HepG2 (cell line): ENCODE data around the gene TEKT1. TPM values are rescaled to one million over a fixed set of nuclear protein-coding genes. Genes with fewer than 3 reads are reported as not detected.

ENCODE experiments used
- ATAC-seq: fragments of 200-7000 bp; cut with Tn5 transposase; 3 replicates; pipeline ENCODE4 v1.9.1; 2020; ENCODE audit warnings: mild to moderate bottlenecking, moderate library complexity
- BruUV-seq: library from RNA; stranded (reverse); fragments of 400-500 nt; replicated peaks from 2 replicates; lab custom pipeline; 2021; lab: Mats Ljungman, UMichigan
- CTCF ChIA-PET: fragments of 300-600 bp; formaldehyde crosslinking; extraction: SDS; loops from one replicate; lab custom pipeline; 2021; ENCODE audit warnings: low total read pairs, inconsistent platforms, low intra/inter-chr PET ratio; lab: Yijun Ruan, JAX
- POLR2A ChIA-PET: fragments of 350-600 bp; sonication (Branson Sonifier 250); formaldehyde crosslinking; loops from one replicate; lab custom pipeline; 2020; ENCODE audit warnings: antibody characterized with exemption, inconsistent platforms; lab: Yijun Ruan, JAX
- DNase-seq: peaks from one replicate; pipeline ENCODE4 v3.0.0-alpha.2; 2015; ENCODE audit warnings: low spot score
- FAIRE-seq: peaks from 3 replicates; lab custom pipeline; 2011; peaks lifted over from hg19 to GRCh38; lab: Jason Lieb, UNC
- H2AFZ ChIP-seq: one replicate; pipeline ENCODE4 v1.6.1; 2011; ENCODE audit warnings: low read length, inconsistent platforms
- H3K27ac ChIP-seq: fragments of 300-600 bp; 3 replicates; pipeline ENCODE4 v1.8.0; 2011; ENCODE audit warnings: mixed run types, mild to moderate bottlenecking, mixed read lengths, low read length, inconsistent platforms; ENCODE audit not compliant: insufficient read depth; ENCODE audit errors: extremely low read length
- H3K27me3 ChIP-seq, 2 experiments: fragments of 200-600 bp in 1 of 2; 2 replicates in 1 of 2; 3 replicates in 1 of 2; pipeline versions ENCODE4 v1.6.0 to v1.8.0; 2011; ENCODE audit warnings: low read length in 2 of 2, mild to moderate bottlenecking in 2 of 2, moderate library complexity in 2 of 2, inconsistent platforms in 1 of 2; ENCODE audit not compliant: insufficient read depth in 2 of 2, control insufficient read depth in 1 of 2
- H3K36me3 ChIP-seq, 2 experiments: fragments of 200-600 bp in 1 of 2; replicated peaks in 1 of 2; 2 replicates in 1 of 2; 3 replicates in 1 of 2; pipeline versions ENCODE4 v1.5.1 to v1.8.0; 2011; ENCODE audit warnings: low read length in 2 of 2, inconsistent platforms in 1 of 2; ENCODE audit not compliant: insufficient read depth in 2 of 2, control insufficient read depth in 1 of 2
- H3K4me1 ChIP-seq: 2 replicates; pipeline ENCODE4 v1.5.1; 2012; ENCODE audit warnings: low read length, inconsistent platforms; ENCODE audit not compliant: insufficient read depth
- H3K4me2 ChIP-seq: 2 replicates; pipeline ENCODE4 v1.6.0; 2011; ENCODE audit warnings: low read depth, low read length, inconsistent platforms
- H3K4me3 ChIP-seq, 3 experiments: fragments of 200-600 bp in 1 of 3; sonication (generic), shearing (Covaris generic) in 1 of 3; replicated peaks in 1 of 3; 2 replicates each; pipeline ENCODE4 v1.5.1; 2011 to 2016; ENCODE audit warnings: low read length in 3 of 3, inconsistent platforms in 2 of 3, low read depth in 2 of 3, mild to moderate bottlenecking in 2 of 3, control low read depth in 1 of 3, mixed read lengths in 1 of 3; ENCODE audit not compliant: insufficient read depth in 1 of 3
- H3K79me2 ChIP-seq: one replicate; pipeline ENCODE4 v1.6.1; 2011; ENCODE audit warnings: low read length, inconsistent platforms; ENCODE audit not compliant: insufficient read depth
- H3K9ac ChIP-seq: 2 replicates; pipeline ENCODE4 v1.6.0; 2011; ENCODE audit warnings: mild to moderate bottlenecking, low read depth, low read length, inconsistent platforms; ENCODE audit not compliant: insufficient read depth
- H3K9me3 ChIP-seq: 2 replicates; pipeline ENCODE4 v1.5.1; 2012; ENCODE audit warnings: mild to moderate bottlenecking, low read length
- H4K20me1 ChIP-seq: 2 replicates; pipeline ENCODE4 v1.6.0; 2011; ENCODE audit warnings: inconsistent platforms, mild to moderate bottlenecking, low read length, moderate library complexity; ENCODE audit not compliant: insufficient read depth
- BCL6 ChIP-seq: IDR thresholded peaks from 2 replicates; pipeline ENCODE4 v1.6.1; 2016; ENCODE audit warnings: missing genetic modification reagents, missing compliant biosample characterization
- FOXA1 ChIP-seq, 2 experiments: fragments of 450-650 bp in 1 of 2; sonication (generic) in 1 of 2; formaldehyde crosslinking in 1 of 2; IDR thresholded peaks; 2 replicates each; pipeline versions ENCODE4 v1.4.0 to v1.6.1; 2016 to 2020; ENCODE audit warnings: missing genetic modification reagents in 1 of 2
- HDAC2 ChIP-seq: sonication (generic); formaldehyde crosslinking; IDR thresholded peaks from 2 replicates; pipeline ENCODE4 v1.4.0; 2020; ENCODE audit warnings: missing genetic modification reagents
- KDM2A ChIP-seq: sonication (generic); formaldehyde crosslinking; IDR thresholded peaks from 2 replicates; pipeline ENCODE4 v1.4.0; 2020; ENCODE audit warnings: low read depth, missing genetic modification reagents, borderline replicate concordance
- MEIS2 ChIP-seq: sonication (generic); formaldehyde crosslinking; IDR thresholded peaks from 2 replicates; pipeline ENCODE4 v1.9.0; 2021; ENCODE audit warnings: mild to moderate bottlenecking, missing genetic modification reagents
- SALL1 ChIP-seq: sonication (generic); formaldehyde crosslinking; IDR thresholded peaks from 2 replicates; pipeline ENCODE4 v1.8.0; 2022; ENCODE audit warnings: mild to moderate bottlenecking, missing genetic modification reagents
- SAP130 ChIP-seq: IDR thresholded peaks from 2 replicates; pipeline ENCODE4 v1.6.1; 2016; ENCODE audit warnings: low read depth
- SOX5 ChIP-seq: IDR thresholded peaks from 2 replicates; pipeline ENCODE4 v1.6.1; 2016; ENCODE audit warnings: borderline replicate concordance
- SRF ChIP-seq: IDR thresholded peaks from 2 replicates; pipeline ENCODE4 v1.6.1; 2011; ENCODE audit warnings: mild to moderate bottlenecking, low read depth, low read length, moderate library complexity
- STAG1 ChIP-seq: sonication (generic); formaldehyde crosslinking; IDR thresholded peaks from 2 replicates; pipeline ENCODE4 v1.4.0; 2020; ENCODE audit warnings: missing genetic modification reagents
- THAP11 ChIP-seq: IDR thresholded peaks from 2 replicates; pipeline ENCODE4 v1.6.1; 2016; ENCODE audit warnings: missing biosample characterization, missing genetic modification reagents
- ZMAT3 ChIP-seq: sonication (generic); formaldehyde crosslinking; conservative IDR thresholded peaks from 2 replicates; pipeline ENCODE4 v1.7.0; 2021; ENCODE audit warnings: missing genetic modification reagents
- ZNF136 ChIP-seq: sonication (generic); formaldehyde crosslinking; IDR thresholded peaks from 2 replicates; pipeline ENCODE4 v1.8.1; 2022; ENCODE audit warnings: low read depth, mild to moderate bottlenecking, moderate library complexity, missing genetic modification reagents
- ZNF543 ChIP-seq: sonication (generic); formaldehyde crosslinking; IDR thresholded peaks from 2 replicates; pipeline ENCODE4 v1.4.0; 2020; ENCODE audit warnings: mild to moderate bottlenecking, missing genetic modification reagents
- WGBS: methylation state at CpG from one replicate; pipeline ENCODE4 v1.1.6; 2017; ENCODE audit warnings: low lambda C conversion rate; 5-methylcytosine and 5-hydroxymethylcytosine counted together
- in situ Hi-C: cut with HindIII; loops from 2 replicates; pipeline ENCODE4 v1.10.0; 2017; ENCODE audit warnings: low pct_unique_long_range_greater_than_20kb; ENCODE audit not compliant: extremely low pct_ligation_motif_present
- intact Hi-C: fragments of 100-400 bp; cut with micrococcal nuclease; formaldehyde crosslinking; loops from one replicate; pipeline ENCODE4 v1.10.0; 2022; ENCODE audit not compliant: unreplicated experiment
- polyA plus RNA-seq, 8 experiments: library from polyadenylated mRNA; depleted of rRNA in 3 of 8; stranded (reverse) in 7 of 8; unstranded in 1 of 8; fragments of >200 nt; fragmentation: Illumina TruSeq in 4 of 8; extraction: Trizol in 4 of 8; gene quantifications; 2 replicates each; pipeline versions ENCODE4 v1.2.1 to v1.2.3, GENCODE V29; 2011 to 2016; ENCODE audit warnings: low read depth in 4 of 8, missing spikeins in 1 of 8, mixed read lengths in 1 of 8; ENCODE audit not compliant: insufficient read depth in 1 of 8
- total RNA-seq, 5 experiments: library from RNA; depleted of rRNA; stranded (reverse); fragments of >200 nt; fragmentation: Illumina TruSeq; extraction: Trizol; gene quantifications; 2 replicates each; pipeline ENCODE4 v1.2.3, GENCODE V29; 2016; ENCODE audit warnings: low read depth in 1 of 5
- TF ChIP-seq, protein P1 (sequence below): IDR thresholded peaks from 2 replicates; pipeline ENCODE4 v1.4.0; 2020; ENCODE audit warnings: mild to moderate bottlenecking, missing genetic modification reagents
- TF ChIP-seq, protein P2 (sequence below): IDR thresholded peaks from 2 replicates; pipeline ENCODE4 v1.6.1; 2016; ENCODE audit warnings: low read depth, control low read depth
- TF ChIP-seq, protein P3 (sequence below): sonication (generic); formaldehyde crosslinking; IDR thresholded peaks from 2 replicates; pipeline ENCODE4 v1.9.0; 2021; ENCODE audit warnings: missing genetic modification reagents, mild to moderate bottlenecking, borderline replicate concordance

The TEKT1 gene
- total and polyA plus RNA-seq, 2 of the 13 experiments (the other 11 are each of a cell fraction or from before 2014, with no cell fraction given): not detected

DNA sequence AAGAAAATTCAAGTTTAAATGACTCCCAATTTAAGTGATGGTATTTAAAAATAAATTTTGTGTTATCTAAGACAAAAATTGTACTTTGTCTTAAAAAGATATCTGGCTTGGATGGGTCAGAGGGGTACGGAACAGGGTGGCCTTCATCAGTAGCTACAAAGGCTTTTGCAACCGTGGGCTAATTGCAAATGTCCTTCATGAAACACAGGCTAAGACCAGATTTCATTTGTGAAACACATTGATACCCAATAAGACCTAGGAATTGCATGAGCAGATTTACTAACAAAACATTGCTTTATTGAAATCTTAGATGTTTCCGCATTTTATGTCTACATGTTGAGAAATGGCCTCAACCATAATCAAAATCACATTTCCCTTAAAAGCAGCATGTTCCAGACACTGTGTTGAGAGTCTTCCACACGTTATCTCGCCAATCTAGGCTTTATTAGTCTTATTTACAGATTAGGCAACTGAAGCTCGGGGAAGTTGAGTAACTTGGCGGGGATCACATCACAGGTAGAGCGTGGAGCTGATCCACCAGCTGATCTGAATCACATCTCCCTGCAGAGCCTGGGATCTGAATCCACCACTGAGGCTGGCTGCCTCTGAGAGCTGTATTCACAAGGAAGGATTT lies 33.7 kb downstream of the TEKT1 start:
- CTCF ChIA-PET: no interaction called here
- peak overlapping the region; percentile 81 for H3K4me2 ChIP-seq
- H3K9me3 ChIP-seq: no peaks in the 10 kb centered on the region
- in situ Hi-C loops: no loop called here
- H3K36me3 ChIP-seq: no peaks in the 10 kb centered on the region
- peaks cover 54% of the 10 kb centered on the region for H3K4me1 ChIP-seq
- BruUV-seq: no TSS peak
- no peaks in the 10 kb centered on the region for H3K27me3 ChIP-seq
- WGBS: 7% methylated on average over 8 of the region's 8 CpGs
- no peaks in the 10 kb centered on the region for H3K79me2 ChIP-seq
- no peak for FAIRE-seq
- intact Hi-C loops: loop anchor here (10.0 kb wide), 1 partner anchor 83 kb away; the partner anchor contains the start of gene SLC13A5
- 0 out of 3 replicates have a peak, but pooled peaks have one; percentile 16 for ATAC-seq
- no peak overlapping the region for H3K27ac ChIP-seq
- no peak overlapping the region for H2AFZ ChIP-seq
- H4K20me1 ChIP-seq: no peaks in the 10 kb centered on the region
- peak overlapping the region in 1 of 3 experiments; percentile 22; a peak in 1 of 6 replicates for H3K4me3 ChIP-seq
- DNase-seq: peak; percentile 15
- POLR2A ChIA-PET: no interaction called here
- H3K9ac ChIP-seq: no peak overlapping the region; the same call in 1 of the 2 replicates
- TF ChIP-seq KDM2A: no peak
- TF ChIP-seq FOXA1 (IDR thresholded peaks at IDR 0.05): no peak
- TF ChIP-seq FOXA1 (CRISPR knock-in tag; IDR thresholded peaks at IDR 0.05): peak; percentile 38; the same call in 1 of the 2 replicates
- TF ChIP-seq BCL6 (CRISPR knock-in tag): 0 out of 2 replicates have a peak, but pooled peaks have one; percentile 26
- TF ChIP-seq SRF: no peak
- 0 out of 2 replicates have a peak, but pooled peaks have one; percentile 18 for TF ChIP-seq SAP130 (CRISPR knock-in tag)
- TF ChIP-seq, protein P1, sequence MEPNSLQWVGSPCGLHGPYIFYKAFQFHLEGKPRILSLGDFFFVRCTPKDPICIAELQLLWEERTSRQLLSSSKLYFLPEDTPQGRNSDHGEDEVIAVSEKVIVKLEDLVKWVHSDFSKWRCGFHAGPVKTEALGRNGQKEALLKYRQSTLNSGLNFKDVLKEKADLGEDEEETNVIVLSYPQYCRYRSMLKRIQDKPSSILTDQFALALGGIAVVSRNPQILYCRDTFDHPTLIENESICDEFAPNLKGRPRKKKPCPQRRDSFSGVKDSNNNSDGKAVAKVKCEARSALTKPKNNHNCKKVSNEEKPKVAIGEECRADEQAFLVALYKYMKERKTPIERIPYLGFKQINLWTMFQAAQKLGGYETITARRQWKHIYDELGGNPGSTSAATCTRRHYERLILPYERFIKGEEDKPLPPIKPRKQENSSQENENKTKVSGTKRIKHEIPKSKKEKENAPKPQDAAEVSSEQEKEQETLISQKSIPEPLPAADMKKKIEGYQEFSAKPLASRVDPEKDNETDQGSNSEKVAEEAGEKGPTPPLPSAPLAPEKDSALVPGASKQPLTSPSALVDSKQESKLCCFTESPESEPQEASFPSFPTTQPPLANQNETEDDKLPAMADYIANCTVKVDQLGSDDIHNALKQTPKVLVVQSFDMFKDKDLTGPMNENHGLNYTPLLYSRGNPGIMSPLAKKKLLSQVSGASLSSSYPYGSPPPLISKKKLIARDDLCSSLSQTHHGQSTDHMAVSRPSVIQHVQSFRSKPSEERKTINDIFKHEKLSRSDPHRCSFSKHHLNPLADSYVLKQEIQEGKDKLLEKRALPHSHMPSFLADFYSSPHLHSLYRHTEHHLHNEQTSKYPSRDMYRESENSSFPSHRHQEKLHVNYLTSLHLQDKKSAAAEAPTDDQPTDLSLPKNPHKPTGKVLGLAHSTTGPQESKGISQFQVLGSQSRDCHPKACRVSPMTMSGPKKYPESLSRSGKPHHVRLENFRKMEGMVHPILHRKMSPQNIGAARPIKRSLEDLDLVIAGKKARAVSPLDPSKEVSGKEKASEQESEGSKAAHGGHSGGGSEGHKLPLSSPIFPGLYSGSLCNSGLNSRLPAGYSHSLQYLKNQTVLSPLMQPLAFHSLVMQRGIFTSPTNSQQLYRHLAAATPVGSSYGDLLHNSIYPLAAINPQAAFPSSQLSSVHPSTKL (CRISPR knock-in tag): peak; percentile 38; the same call in 1 of the 2 replicates
- TF ChIP-seq SALL1: peak; percentile 12; the same call in 1 of the 2 replicates
- no peak for TF ChIP-seq ZNF136 (CRISPR knock-in tag)
- no peak for TF ChIP-seq STAG1 (CRISPR knock-in tag)
- TF ChIP-seq, protein P2, sequence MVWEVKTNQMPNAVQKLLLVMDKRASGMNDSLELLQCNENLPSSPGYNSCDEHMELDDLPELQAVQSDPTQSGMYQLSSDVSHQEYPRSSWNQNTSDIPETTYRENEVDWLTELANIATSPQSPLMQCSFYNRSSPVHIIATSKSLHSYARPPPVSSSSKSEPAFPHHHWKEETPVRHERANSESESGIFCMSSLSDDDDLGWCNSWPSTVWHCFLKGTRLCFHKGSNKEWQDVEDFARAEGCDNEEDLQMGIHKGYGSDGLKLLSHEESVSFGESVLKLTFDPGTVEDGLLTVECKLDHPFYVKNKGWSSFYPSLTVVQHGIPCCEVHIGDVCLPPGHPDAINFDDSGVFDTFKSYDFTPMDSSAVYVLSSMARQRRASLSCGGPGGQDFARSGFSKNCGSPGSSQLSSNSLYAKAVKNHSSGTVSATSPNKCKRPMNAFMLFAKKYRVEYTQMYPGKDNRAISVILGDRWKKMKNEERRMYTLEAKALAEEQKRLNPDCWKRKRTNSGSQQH (CRISPR knock-in tag): 0 out of 2 replicates have a peak, but pooled peaks have one; percentile 46
- peak; percentile 21; the same call in 1 of the 2 replicates for TF ChIP-seq SOX5 (CRISPR knock-in tag)
- 0 out of 2 replicates have a peak, but pooled peaks have one; percentile 30 for TF ChIP-seq HDAC2 (CRISPR knock-in tag)
- no peak for TF ChIP-seq ZNF543
- no peak for TF ChIP-seq MEIS2 (CRISPR knock-in tag)
- TF ChIP-seq ZMAT3 (CRISPR knock-in tag): no peak
- TF ChIP-seq, protein P3, sequence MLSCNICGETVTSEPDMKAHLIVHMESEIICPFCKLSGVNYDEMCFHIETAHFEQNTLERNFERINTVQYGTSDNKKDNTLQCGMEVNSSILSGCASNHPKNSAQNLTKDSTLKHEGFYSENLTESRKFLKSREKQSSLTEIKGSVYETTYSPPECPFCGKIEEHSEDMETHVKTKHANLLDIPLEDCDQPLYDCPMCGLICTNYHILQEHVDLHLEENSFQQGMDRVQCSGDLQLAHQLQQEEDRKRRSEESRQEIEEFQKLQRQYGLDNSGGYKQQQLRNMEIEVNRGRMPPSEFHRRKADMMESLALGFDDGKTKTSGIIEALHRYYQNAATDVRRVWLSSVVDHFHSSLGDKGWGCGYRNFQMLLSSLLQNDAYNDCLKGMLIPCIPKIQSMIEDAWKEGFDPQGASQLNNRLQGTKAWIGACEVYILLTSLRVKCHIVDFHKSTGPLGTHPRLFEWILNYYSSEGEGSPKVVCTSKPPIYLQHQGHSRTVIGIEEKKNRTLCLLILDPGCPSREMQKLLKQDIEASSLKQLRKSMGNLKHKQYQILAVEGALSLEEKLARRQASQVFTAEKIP (CRISPR knock-in tag): no peak
- 0 out of 2 replicates have a peak, but pooled peaks have one; percentile 15 for TF ChIP-seq THAP11 (CRISPR knock-in tag)
